GM12878 (cell line): Measurements from ENCODE around the gene OSBPL10. TPM values are rescaled to one million over a fixed set of nuclear protein-coding genes. Genes with fewer than 3 reads are reported as not detected.

Source experiments
- ATF7 ChIP-seq: fragments of 450-650 bp; IDR thresholded peaks from 2 replicates; pipeline ENCODE4 v1.6.1; 2016; ENCODE audit warnings: low read depth, mild to moderate bottlenecking
- BCL11A ChIP-seq: IDR thresholded peaks from 2 replicates; pipeline ENCODE4 v1.6.1; 2011; ENCODE audit warnings: low read depth, low read length
- E2F8 ChIP-seq: fragments of 450-650 bp; IDR thresholded peaks from 2 replicates; pipeline ENCODE4 v1.6.1; 2018; ENCODE audit warnings: mild to moderate bottlenecking, low read depth, moderate library complexity; ENCODE audit not compliant: partially characterized antibody
- FOXM1 ChIP-seq: IDR thresholded peaks from 2 replicates; pipeline ENCODE4 v1.6.1; 2012; ENCODE audit warnings: low read depth, mild to moderate bottlenecking, inconsistent platforms, low read length, moderate library complexity
- GABPA ChIP-seq: IDR thresholded peaks from 2 replicates; pipeline ENCODE4 v1.6.1; 2014; ENCODE audit warnings: antibody characterized with exemption, low read depth, mild to moderate bottlenecking, inconsistent platforms
- IKZF1 ChIP-seq: fragments of 450-650 bp; conservative IDR thresholded peaks from 2 replicates; pipeline ENCODE4 v1.6.1; 2017; ENCODE audit warnings: antibody characterized with exemption, mild to moderate bottlenecking
- MEF2A ChIP-seq: IDR thresholded peaks from 2 replicates; pipeline ENCODE4 v1.6.1; 2011; ENCODE audit warnings: low read depth, mild to moderate bottlenecking, low read length, moderate library complexity; ENCODE audit not compliant: insufficient read depth
- MEF2B ChIP-seq: fragments of 450-650 bp; IDR thresholded peaks from 2 replicates; pipeline ENCODE4 v1.6.1; 2018; ENCODE audit warnings: mild to moderate bottlenecking, moderate library complexity; ENCODE audit not compliant: partially characterized antibody, poor library complexity, severe bottlenecking
- MTA2 ChIP-seq: fragments of 450-650 bp; IDR thresholded peaks from 2 replicates; pipeline ENCODE4 v1.6.1; 2016; ENCODE audit warnings: low read depth, mild to moderate bottlenecking, moderate library complexity
- MTA3 ChIP-seq: IDR thresholded peaks from 2 replicates; pipeline ENCODE4 v1.6.1; 2012; ENCODE audit warnings: low read length, inconsistent platforms, borderline replicate concordance
- NFIC ChIP-seq: IDR thresholded peaks from 2 replicates; pipeline ENCODE4 v1.6.1; 2012; ENCODE audit warnings: low read depth, mild to moderate bottlenecking, inconsistent platforms, low read length, moderate library complexity
- RUNX3 ChIP-seq: IDR thresholded peaks from 2 replicates; pipeline ENCODE4 v1.6.1; 2012; ENCODE audit warnings: low read length, inconsistent platforms
- SP1 ChIP-seq: IDR thresholded peaks from one replicate; pipeline ENCODE4 v1.6.1; 2011; ENCODE audit warnings: low read depth, low read length
- polyA plus RNA-seq, 11 experiments: library from polyadenylated mRNA; depleted of rRNA in 4 of 11; unstranded in 6 of 11; stranded (reverse) in 5 of 11; fragments of >200 nt; fragmentation: Nextera tagmentation in 4 of 11; fragmentation: Illumina TruSeq in 1 of 11; extraction: Ambion mirVana in 4 of 11; extraction: Trizol in 1 of 11; gene quantifications; 1 replicate in 1 of 11; 2 replicates in 10 of 11; pipeline versions ENCODE4 v1.2.1 to v1.2.3, GENCODE V29; 2011 to 2016; ENCODE audit warnings: inconsistent platforms in 2 of 11, missing spikeins in 2 of 11, low read depth in 1 of 11
- total RNA-seq, 4 experiments: library from RNA; depleted of rRNA in 3 of 4; stranded (reverse); fragments of >200 nt in 3 of 4; fragmentation: Illumina TruSeq in 1 of 4; extraction: Trizol in 1 of 4; gene quantifications; 2 replicates each; pipeline versions ENCODE4 v1.2.1 to v1.2.3, GENCODE V29; 2013 to 2021

Gene OSBPL10
- total and polyA plus RNA-seq, 10 of the 15 experiments (the other 5 are each of a cell fraction or from before 2014, with no cell fraction given) = 0.03 to 0.25 (median 0.09) TPM; not detected in 5

GRCh38 chr3:31979001-31979697, 1.9 kb downstream of the OSBPL10 start (continued):
- TF ChIP-seq IKZF1 = peak; percentile 56
- peak; percentile 71 for TF ChIP-seq FOXM1
- no peak for TF ChIP-seq E2F8
- TF ChIP-seq MTA2 = peak; percentile 80
- TF ChIP-seq MEF2A = peak; percentile 83; the same call in 1 of the 2 replicates
- TF ChIP-seq BCL11A = peak; percentile 81; the same call in 1 of the 2 replicates
- TF ChIP-seq NFIC = peak; percentile 84
- TF ChIP-seq GABPA = 0 out of 2 replicates have a peak, but pooled peaks have one; percentile 20
- peak; percentile 18; the same call in 1 of the 2 replicates for TF ChIP-seq ATF7
- TF ChIP-seq MTA3 = peak; percentile 45; the same call in 1 of the 2 replicates
- no peak for TF ChIP-seq SP1
- peak; percentile 47 for TF ChIP-seq RUNX3
- TF ChIP-seq MEF2B = peak; percentile 42
